Ishikawa (cell line): ENCODE results near the gene RRP7A.

Experiments used
- CEBPB ChIP-seq: IDR thresholded peaks from 2 replicates; pipeline ENCODE4 v1.6.1; 2012
- CREB1 ChIP-seq: IDR thresholded peaks from 2 replicates; pipeline ENCODE4 v1.6.1; 2012; ENCODE audit warnings: low read depth
- EGR1 ChIP-seq: IDR thresholded peaks from 2 replicates; pipeline ENCODE4 v1.6.1; 2012
- EP300 ChIP-seq: IDR thresholded peaks from 2 replicates; pipeline ENCODE4 v1.6.1; 2012; ENCODE audit warnings: borderline replicate concordance
- FOXM1 ChIP-seq: IDR thresholded peaks from 2 replicates; pipeline ENCODE4 v1.6.1; 2012; ENCODE audit warnings: low read depth, borderline replicate concordance
- NFIC ChIP-seq: IDR thresholded peaks from 2 replicates; pipeline ENCODE4 v1.6.1; 2012
- RAD21 ChIP-seq: IDR thresholded peaks from 2 replicates; pipeline ENCODE4 v1.6.1; 2012; ENCODE audit warnings: low read depth
- TAF1 ChIP-seq: IDR thresholded peaks from 2 replicates; pipeline ENCODE4 v1.6.1; 2012; ENCODE audit warnings: low read depth, mild to moderate bottlenecking
- TCF12 ChIP-seq: IDR thresholded peaks from 2 replicates; pipeline ENCODE4 v1.6.1; 2012; ENCODE audit warnings: low read depth
- YY1 ChIP-seq: IDR thresholded peaks from 2 replicates; pipeline ENCODE4 v1.6.1; 2012; ENCODE audit warnings: low read depth
- ZBTB7A ChIP-seq: IDR thresholded peaks from 2 replicates; pipeline ENCODE4 v1.6.1; 2012; ENCODE audit warnings: low read depth
- TF ChIP-seq, protein P1 (sequence below): IDR thresholded peaks from 2 replicates; pipeline ENCODE4 v1.6.1; 2012; ENCODE audit warnings: low read depth, mild to moderate bottlenecking
- TF ChIP-seq, protein P2 (sequence below): IDR thresholded peaks from 2 replicates; pipeline ENCODE4 v1.6.1; 2012

DNA sequence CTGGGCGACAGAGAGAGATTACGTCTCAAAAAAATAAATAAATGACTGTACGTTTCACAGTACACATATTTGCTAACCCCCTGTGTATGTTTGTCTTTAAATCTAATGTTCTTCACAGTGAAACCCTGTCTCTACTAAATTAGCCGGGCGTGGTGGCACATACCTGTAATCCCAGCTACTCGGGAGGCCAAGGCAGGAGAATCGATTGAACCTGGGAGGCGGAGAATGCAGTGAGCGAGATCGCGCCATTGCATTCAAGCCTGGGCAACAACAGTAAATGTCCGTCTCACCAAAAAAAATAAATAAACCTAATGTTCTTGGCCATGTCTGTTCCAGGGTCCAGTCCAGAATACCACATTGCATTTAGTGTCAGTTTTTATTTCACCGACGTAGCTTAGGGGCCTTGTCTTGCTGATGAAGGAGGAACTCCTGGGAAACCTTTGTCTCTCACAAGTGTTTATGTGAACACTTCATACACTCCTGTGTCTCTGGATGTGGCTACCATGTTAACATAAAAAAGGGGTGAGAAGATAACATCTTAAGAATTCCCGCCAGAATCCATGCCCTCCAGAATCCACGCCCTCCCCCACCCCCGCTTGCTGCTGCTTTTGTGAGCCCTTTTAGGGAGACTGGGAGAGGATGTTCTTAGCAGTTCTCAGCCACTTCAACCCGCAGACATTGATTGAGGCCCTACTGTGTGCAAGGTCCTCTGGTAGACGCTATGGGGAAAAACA is 29.2 kb upstream of the RRP7A start:
- TF ChIP-seq CREB1 (no peak), EP300 (no peak), YY1 (no peak), CEBPB (no peak), RAD21 (no peak), NFIC (no peak), TCF12 (no peak), EGR1 (no peak), FOXM1 (no peak), TAF1 (no peak), ZBTB7A (no peak)
- TF ChIP-seq, protein P1, sequence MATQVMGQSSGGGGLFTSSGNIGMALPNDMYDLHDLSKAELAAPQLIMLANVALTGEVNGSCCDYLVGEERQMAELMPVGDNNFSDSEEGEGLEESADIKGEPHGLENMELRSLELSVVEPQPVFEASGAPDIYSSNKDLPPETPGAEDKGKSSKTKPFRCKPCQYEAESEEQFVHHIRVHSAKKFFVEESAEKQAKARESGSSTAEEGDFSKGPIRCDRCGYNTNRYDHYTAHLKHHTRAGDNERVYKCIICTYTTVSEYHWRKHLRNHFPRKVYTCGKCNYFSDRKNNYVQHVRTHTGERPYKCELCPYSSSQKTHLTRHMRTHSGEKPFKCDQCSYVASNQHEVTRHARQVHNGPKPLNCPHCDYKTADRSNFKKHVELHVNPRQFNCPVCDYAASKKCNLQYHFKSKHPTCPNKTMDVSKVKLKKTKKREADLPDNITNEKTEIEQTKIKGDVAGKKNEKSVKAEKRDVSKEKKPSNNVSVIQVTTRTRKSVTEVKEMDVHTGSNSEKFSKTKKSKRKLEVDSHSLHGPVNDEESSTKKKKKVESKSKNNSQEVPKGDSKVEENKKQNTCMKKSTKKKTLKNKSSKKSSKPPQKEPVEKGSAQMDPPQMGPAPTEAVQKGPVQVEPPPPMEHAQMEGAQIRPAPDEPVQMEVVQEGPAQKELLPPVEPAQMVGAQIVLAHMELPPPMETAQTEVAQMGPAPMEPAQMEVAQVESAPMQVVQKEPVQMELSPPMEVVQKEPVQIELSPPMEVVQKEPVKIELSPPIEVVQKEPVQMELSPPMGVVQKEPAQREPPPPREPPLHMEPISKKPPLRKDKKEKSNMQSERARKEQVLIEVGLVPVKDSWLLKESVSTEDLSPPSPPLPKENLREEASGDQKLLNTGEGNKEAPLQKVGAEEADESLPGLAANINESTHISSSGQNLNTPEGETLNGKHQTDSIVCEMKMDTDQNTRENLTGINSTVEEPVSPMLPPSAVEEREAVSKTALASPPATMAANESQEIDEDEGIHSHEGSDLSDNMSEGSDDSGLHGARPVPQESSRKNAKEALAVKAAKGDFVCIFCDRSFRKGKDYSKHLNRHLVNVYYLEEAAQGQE: no peak
- TF ChIP-seq, protein P2, sequence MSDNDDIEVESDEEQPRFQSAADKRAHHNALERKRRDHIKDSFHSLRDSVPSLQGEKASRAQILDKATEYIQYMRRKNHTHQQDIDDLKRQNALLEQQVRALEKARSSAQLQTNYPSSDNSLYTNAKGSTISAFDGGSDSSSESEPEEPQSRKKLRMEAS: no peak
